SJCRH30 (cell line): ENCODE results near the gene THOC5. TPM values are rescaled to one million over a fixed set of nuclear protein-coding genes. Genes with fewer than 3 reads are reported as not detected.

Source experiments
- DNase-seq, 2 experiments: peaks; one replicate each; pipeline ENCODE4 v3.0.0-alpha.2; 2015 to 2020
- H3K27ac ChIP-seq: fragments of 250-450 bp; sonication (Bioruptor Pico); 2 replicates; pipeline ENCODE4 v1.5.1; 2020; ENCODE audit warnings: mild to moderate bottlenecking, moderate library complexity
- H3K27me3 ChIP-seq: fragments of 250-450 bp; sonication (Bioruptor Pico); 2 replicates; pipeline ENCODE4 v1.5.1; 2020; ENCODE audit warnings: mild to moderate bottlenecking, moderate library complexity
- H3K36me3 ChIP-seq: fragments of 250-450 bp; sonication (Bioruptor Pico); 2 replicates; pipeline ENCODE4 v1.5.1; 2020; ENCODE audit warnings: mild to moderate bottlenecking, moderate library complexity
- H3K4me1 ChIP-seq: fragments of 250-450 bp; sonication (Bioruptor Pico); 2 replicates; pipeline ENCODE4 v1.5.1; 2020; ENCODE audit warnings: mild to moderate bottlenecking, moderate library complexity
- H3K4me3 ChIP-seq: fragments of 250-450 bp; sonication (Bioruptor Pico); 2 replicates; pipeline ENCODE4 v1.5.1; 2020; ENCODE audit warnings: mild to moderate bottlenecking, moderate library complexity
- H3K9me3 ChIP-seq: fragments of 250-450 bp; sonication (Bioruptor Pico); replicated peaks from 2 replicates; pipeline ENCODE4 v1.5.1; 2020; ENCODE audit warnings: mild to moderate bottlenecking, moderate library complexity
- total RNA-seq: library from RNA; depleted of rRNA; stranded (reverse); fragments of >200 nt; shearing (Covaris generic); gene quantifications from 2 replicates; pipeline ENCODE4 v1.2.3, GENCODE V29; 2014

The THOC5 gene
- total RNA-seq, 1 experiment from 2014 or later: 41.4 TPM

DNA sequence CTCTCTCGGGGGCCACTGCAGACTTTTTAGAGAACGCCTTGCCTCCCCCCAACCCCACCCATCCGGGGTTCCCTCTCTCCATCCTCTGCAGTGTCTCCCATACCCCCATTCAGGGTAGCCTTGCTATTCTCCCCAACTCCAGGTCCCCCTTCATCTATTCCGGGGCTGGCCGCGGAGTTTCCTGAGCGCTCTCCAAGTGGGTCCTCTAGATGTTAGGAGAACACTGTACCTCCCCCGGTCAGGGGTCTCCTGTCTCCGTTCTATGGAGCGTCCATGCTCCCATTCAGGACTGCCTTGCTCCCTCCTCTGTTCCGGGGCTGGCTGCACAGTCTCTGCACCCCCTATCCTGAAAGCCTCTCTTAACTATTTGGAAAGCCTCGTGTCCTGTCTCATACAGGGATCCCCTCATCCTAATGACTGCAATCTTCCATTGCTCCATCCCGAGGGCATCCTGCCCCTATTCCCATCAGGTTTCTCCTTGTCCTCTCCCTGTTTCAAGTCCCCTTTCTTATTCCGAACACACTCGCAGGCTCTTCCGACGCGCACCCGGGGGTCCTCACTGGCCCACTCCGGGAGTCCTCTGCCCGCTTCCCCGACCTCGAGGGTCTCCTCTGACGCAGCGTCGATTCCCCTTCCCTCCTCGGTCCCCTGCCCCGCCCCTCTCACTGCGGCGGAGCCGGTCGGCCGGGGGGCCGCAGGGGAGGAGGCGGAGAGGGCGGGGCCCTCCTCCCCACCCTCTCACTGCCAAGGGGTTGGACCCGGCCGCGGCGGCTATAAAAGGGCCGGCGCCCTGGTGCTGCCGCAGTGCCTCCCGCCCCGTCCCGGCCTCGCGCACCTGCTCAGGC lies 73.9 kb downstream of the THOC5 start, which contains the start of gene NEFH:
TSS of gene NEFH (plus strand) at position 802 of the 845 bp plus-strand sequence. CDS start 45 bp downstream, outside the sequence.
- Histone ChIP-seq H3K9me3 (no peaks in the 10 kb centered on the region), H3K36me3 (no peaks in the 10 kb centered on the region), H3K27me3 (no peaks in the 10 kb centered on the region), H3K27ac (no peak within 1 kb of the TSS), H3K4me3 (no peak within 1 kb of the TSS), H3K4me1 (peaks cover 4% of the 10 kb centered on the region; the same call in 1 of the 2 replicates)
- DNase-seq: no peak

DNA sequence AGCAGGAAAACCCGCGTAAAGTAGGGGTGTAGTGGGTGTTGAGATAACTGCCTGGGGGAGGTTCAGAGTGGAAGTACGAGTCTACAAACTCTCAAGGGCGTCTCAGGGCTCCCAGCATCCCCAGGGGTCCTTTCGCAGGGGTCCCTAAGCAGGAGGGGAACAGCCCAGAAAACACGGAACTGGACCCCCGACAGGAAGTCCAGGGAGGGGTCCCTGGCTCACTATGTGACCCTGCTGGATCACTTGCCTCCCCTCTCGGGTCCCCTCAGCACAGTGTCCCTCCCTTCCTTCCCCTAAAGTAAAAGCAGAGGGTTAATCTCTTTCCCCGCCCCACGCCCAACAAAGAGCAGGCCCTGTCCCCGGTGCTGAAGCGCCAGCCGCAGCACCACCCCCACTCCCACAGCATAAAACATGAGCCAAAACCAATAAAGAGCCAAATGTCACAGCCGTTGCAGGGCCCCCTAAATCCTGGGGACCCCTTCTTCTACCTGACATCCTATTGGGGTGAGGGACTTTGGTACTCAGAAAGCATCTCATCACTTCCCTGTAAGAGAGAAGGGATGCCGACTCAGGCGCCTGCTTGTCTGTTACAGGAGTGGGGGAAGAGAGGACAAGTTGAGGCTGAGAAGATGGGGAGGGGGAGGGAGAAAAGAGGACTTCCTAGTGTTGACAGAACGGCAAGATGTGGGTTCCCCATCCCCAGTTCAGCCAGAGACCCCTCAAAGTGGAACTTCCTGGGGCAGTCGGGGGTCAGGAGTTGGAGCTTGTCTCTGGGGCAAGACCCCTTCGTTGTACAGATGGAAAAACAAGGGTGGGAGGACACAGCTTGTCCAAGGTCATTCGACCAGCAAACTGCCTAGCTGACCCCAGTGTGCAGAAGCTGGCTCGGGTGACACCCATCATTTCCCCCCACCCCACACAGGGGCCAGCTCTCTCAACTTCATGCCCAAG lies 75.0 kb downstream of the THOC5 start:
- peaks cover 4% of the 10 kb centered on the region; the same call in 1 of the 2 replicates for H3K4me1 ChIP-seq
- H3K27me3 ChIP-seq: no peaks in the 10 kb centered on the region
- no peak overlapping the region for H3K4me3 ChIP-seq
- no peaks in the 10 kb centered on the region for H3K36me3 ChIP-seq
- H3K9me3 ChIP-seq: no peaks in the 10 kb centered on the region
- DNase-seq: peak; percentile 24 to 47
- no peak overlapping the region for H3K27ac ChIP-seq

- Histone ChIP-seq H3K27ac (no peak overlapping the region), H3K4me3 (no peak overlapping the region), H3K9me3 (no peaks in the 10 kb centered on the region), H3K36me3 (no peaks in the 10 kb centered on the region), H3K27me3 (no peaks in the 10 kb centered on the region), H3K4me1 (peaks cover 4% of the 10 kb centered on the region; the same call in 1 of the 2 replicates)
- DNase-seq: no peak
These were observed 75.7 kb downstream of the THOC5 start for GRCh38 chr22:29477723-29478318.

- H3K36me3 ChIP-seq: no peaks in the 10 kb centered on the region
- H3K27ac ChIP-seq: no peak overlapping the region
- no peaks in the 10 kb centered on the region for H3K9me3 ChIP-seq
- H3K27me3 ChIP-seq: no peaks in the 10 kb centered on the region
- no peak for DNase-seq
- no peaks in the 10 kb centered on the region for H3K4me1 ChIP-seq
- no peak overlapping the region for H3K4me3 ChIP-seq
These were observed 77.4 kb downstream of the THOC5 start for GRCh38 chr22:29476116-29476515.

DNA sequence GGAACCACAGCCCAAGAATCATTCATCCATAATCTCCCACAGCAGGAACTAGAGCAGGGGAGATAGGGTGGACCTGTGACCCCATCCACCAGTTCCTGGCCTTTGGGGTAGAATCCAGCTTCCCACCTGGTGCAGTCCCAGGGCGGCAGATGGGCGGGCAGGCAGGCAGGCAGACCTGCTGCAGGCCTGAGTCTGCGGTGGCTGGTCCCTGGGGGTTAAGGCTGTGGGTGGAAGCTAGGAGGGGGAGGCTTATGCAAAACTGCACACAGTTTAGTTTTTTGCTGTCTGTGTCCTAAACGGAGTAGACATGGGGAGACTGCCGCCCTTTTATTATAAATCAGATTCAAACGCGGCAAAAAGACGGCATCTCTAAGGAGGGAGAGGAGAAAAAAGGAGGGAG lies 78.0 kb downstream of the THOC5 start:
- no peak for DNase-seq
- Histone ChIP-seq H3K9me3 (no peaks in the 10 kb centered on the region), H3K36me3 (no peaks in the 10 kb centered on the region), H3K4me3 (no peak overlapping the region), H3K27me3 (no peaks in the 10 kb centered on the region), H3K27ac (no peak overlapping the region), H3K4me1 (no peaks in the 10 kb centered on the region)

GRCh38 chr22:29473001-29473400 lies 80.6 kb downstream of the THOC5 start:
- no peak overlapping the region for H3K4me3 ChIP-seq
- no peaks in the 10 kb centered on the region for H3K36me3 ChIP-seq
- no peaks in the 10 kb centered on the region for H3K27me3 ChIP-seq
- no peaks in the 10 kb centered on the region for H3K9me3 ChIP-seq
- DNase-seq: no peak
- no peaks in the 10 kb centered on the region for H3K4me1 ChIP-seq
- no peak overlapping the region for H3K27ac ChIP-seq

DNA sequence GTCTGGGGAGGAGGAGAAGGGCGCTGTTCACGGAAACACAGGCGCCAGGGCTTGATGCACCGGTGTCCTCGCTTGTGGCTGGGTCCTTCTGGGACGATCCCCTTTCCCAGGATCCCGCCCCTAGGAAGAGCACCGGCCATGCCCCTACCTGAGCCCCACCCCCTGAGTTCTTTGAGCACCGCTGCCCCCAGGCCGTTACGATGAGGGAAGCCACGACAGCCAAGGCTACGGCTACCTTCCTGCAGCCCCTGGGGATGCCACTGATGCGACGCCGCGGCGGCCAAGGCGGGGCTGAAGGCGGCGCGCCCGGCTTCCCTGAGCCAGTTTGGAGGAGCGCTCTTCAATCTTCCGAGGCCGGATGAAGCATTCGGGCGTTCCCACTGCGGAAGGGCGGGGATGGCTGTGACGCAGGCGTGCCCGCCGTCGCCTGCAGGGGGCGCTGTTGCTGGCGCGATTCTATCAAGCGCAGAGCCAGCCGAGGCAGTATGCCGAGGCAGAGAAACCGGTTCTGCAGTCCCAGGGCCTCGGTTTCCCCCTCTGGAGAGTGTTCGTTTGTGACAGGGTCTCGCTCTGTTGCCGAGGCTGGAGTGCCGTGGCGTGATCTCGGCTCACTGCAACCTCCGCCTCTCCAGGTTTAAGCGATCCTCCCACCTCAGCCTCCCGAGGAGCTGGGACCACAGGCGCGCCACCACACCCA lies 83.2 kb downstream of the THOC5 start:
- Histone ChIP-seq H3K4me1 (no peaks in the 10 kb centered on the region), H3K27ac (no peak overlapping the region), H3K9me3 (no peaks in the 10 kb centered on the region), H3K4me3 (no peak overlapping the region), H3K27me3 (no peaks in the 10 kb centered on the region), H3K36me3 (no peaks in the 10 kb centered on the region)
- no peak for DNase-seq

DNA sequence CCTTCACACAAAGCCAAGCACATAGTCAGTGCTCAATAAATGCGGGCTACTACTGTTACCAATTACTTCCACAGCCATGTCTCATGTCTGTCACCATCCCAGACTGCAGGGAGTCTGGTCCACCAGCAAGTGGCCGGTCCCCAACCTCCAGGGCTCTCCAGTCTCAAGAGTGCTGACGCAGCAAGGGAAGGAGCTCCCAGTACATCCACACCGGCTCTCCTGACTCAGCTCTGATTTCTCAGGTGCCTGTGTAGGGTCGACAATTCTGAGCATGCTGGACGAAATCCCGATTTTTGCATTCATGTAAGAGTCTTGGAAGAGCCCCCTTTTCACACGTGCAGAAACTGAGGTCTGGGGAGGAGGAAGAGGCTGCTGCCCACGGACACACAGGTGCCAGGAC lies 83.8 kb downstream of the THOC5 start:
- H3K9me3 ChIP-seq: no peaks in the 10 kb centered on the region
- no peak overlapping the region for H3K4me3 ChIP-seq
- no peak for DNase-seq
- no peaks in the 10 kb centered on the region for H3K36me3 ChIP-seq
- no peaks in the 10 kb centered on the region for H3K4me1 ChIP-seq
- no peaks in the 10 kb centered on the region for H3K27me3 ChIP-seq
- H3K27ac ChIP-seq: no peak overlapping the region

- DNase-seq: no peak
- H3K4me3 ChIP-seq: no peak overlapping the region
These were observed 89.0 kb downstream of the THOC5 start for GRCh38 chr22:29464581-29464980.

DNA sequence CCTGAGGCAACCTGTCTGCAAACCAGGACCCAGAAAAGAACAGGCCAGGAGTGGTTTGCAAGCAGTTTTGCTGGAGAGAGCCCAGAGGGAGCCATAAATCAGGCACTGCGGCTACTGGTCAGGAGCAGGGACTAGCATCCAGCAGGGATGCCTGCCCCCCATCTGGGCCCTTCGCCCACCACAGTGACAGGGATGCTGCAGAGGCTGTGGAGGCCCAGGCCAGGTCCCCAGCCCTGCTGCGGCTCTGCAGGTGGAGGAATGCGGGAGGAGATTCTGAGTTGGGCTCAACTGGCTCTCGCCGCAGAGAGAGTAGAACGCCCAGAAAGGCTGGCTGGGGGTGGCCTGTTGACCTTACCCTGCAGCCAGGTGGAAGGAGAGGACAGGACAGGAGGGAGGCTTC lies 89.9 kb downstream of the THOC5 start:
- Histone ChIP-seq H3K27me3 (no peaks in the 10 kb centered on the region), H3K4me3 (no peak overlapping the region), H3K27ac (no peak overlapping the region), H3K9me3 (no peaks in the 10 kb centered on the region), H3K4me1 (no peaks in the 10 kb centered on the region), H3K36me3 (no peaks in the 10 kb centered on the region)
- no peak for DNase-seq

More at GRCh38 chr22:29464581-29464980, 89.0 kb downstream of the THOC5 start:
- Histone ChIP-seq H3K4me1 (no peaks in the 10 kb centered on the region), H3K36me3 (no peaks in the 10 kb centered on the region), H3K9me3 (no peaks in the 10 kb centered on the region), H3K27ac (no peak overlapping the region), H3K27me3 (no peaks in the 10 kb centered on the region)

DNA sequence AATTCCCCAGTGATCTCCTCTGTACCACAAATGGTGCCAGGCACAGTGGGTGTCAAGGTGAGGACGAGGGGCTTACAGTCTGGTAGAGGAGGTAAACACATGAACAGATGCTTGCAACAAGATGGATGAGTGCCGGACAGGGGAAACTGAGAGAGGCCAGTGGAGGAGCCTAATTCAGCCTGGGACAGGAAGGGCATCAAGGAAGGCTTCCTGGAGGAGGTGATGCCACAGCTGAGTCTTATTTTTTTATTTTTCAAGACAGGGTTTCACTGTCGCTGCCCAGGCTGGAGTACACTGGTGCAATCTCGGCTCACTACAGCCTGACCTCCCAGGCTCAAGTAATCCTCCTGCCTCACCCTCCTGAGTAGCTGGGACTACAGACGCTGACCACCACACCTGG lies 92.3 kb downstream of the THOC5 start:
- H3K4me1 ChIP-seq: no peaks in the 10 kb centered on the region
- H3K27ac ChIP-seq: no peak overlapping the region

GRCh38 chr22:29459773-29460172 lies 93.8 kb downstream of the THOC5 start:
- no peak overlapping the region for H3K27ac ChIP-seq
- H3K4me3 ChIP-seq: no peak overlapping the region
- no peak for DNase-seq
- H3K36me3 ChIP-seq: no peaks in the 10 kb centered on the region
- no peaks in the 10 kb centered on the region for H3K27me3 ChIP-seq
- no peaks in the 10 kb centered on the region for H3K4me1 ChIP-seq
- no peaks in the 10 kb centered on the region for H3K9me3 ChIP-seq

More for the DNA sequence above, 92.3 kb downstream of the THOC5 start:
- no peak for DNase-seq
- Histone ChIP-seq H3K4me3 (no peak overlapping the region), H3K36me3 (no peaks in the 10 kb centered on the region), H3K9me3 (no peaks in the 10 kb centered on the region), H3K27me3 (no peaks in the 10 kb centered on the region)

DNA sequence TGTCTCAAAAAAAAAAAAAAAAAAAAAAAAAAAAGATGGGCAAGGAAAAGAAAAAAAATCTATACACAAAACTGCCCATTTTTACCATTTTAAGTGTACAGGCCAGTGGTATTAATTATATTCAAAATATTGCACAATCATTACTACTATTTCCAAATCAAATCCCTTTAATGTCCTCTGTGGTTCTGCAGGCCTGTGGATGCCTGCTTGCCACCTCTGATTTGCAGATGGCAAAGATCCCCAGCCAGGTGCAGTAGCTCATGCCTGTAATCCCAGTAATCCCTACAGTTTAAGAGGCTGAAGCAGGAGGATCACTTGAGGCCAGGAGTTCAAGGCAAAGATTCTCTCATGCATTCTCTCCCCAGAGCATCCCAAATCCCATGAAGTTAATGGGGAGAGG lies 95.0 kb downstream of the THOC5 start:
- Histone ChIP-seq H3K27me3 (no peaks in the 10 kb centered on the region), H3K9me3 (no peaks in the 10 kb centered on the region), H3K27ac (no peak overlapping the region), H3K36me3 (no peaks in the 10 kb centered on the region), H3K4me1 (no peaks in the 10 kb centered on the region), H3K4me3 (no peak overlapping the region)
- no peak for DNase-seq

DNA sequence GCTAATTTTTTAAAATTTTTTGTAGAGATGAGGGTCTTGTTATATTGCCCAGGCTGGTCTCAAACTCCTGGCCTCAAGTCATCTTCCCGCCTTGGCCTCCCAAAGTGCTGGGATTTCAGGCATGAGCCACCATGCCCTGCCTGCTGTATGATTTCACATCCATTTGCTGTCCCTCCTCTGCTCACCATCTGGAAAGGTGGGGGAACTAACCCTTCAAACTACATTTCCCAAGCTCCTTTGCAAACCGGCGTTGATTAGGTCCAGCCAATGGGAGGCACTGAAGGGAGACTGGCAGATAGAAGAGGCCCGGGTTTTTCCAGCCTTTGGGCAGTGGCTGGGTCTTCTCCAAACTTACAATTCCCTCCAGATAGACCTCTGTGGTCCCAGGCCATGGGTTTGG lies 95.8 kb downstream of the THOC5 start:
- Histone ChIP-seq H3K4me1 (no peaks in the 10 kb centered on the region), H3K4me3 (no peak overlapping the region), H3K27me3 (no peaks in the 10 kb centered on the region), H3K36me3 (no peaks in the 10 kb centered on the region), H3K27ac (no peak overlapping the region), H3K9me3 (no peaks in the 10 kb centered on the region)
- DNase-seq: peak; percentile 23 to 49
